GM12878 (cell line): ENCODE data around the gene PDGFA. TPM values are rescaled to one million over a fixed set of nuclear protein-coding genes. Genes with fewer than 3 reads are reported as not detected.

Experiments
- ATF3 ChIP-seq: IDR thresholded peaks from 2 replicates; pipeline ENCODE4 v1.6.1; 2011; ENCODE audit warnings: low read depth, mild to moderate bottlenecking, low read length, moderate library complexity, borderline replicate concordance; ENCODE audit errors: extremely low read depth
- BACH1 ChIP-seq: fragments of 450-650 bp; IDR thresholded peaks from 2 replicates; pipeline ENCODE4 v1.6.1; 2017; ENCODE audit warnings: mild to moderate bottlenecking, borderline replicate concordance
- BRCA1 ChIP-seq: IDR thresholded peaks from 2 replicates; pipeline ENCODE4 v1.6.1; 2011; ENCODE audit warnings: low read depth, low read length, improper control_type of control experiment
- CBX3 ChIP-seq: fragments of 200-600 bp; sonication (generic); IDR thresholded peaks from 2 replicates; pipeline ENCODE4 v1.6.1; 2016; ENCODE audit warnings: low read depth, borderline replicate concordance
- CEBPB ChIP-seq, 2 experiments: fragments of 150-350 bp in 1 of 2; IDR thresholded peaks; 2 replicates each; pipeline ENCODE4 v1.6.1; 2012 to 2014; ENCODE audit warnings: low read depth in 2 of 2, low read length in 2 of 2, borderline replicate concordance in 1 of 2, inconsistent platforms in 1 of 2
- EGR1 ChIP-seq, 2 experiments: IDR thresholded peaks; 1 replicate in 1 of 2; 2 replicates in 1 of 2; pipeline ENCODE4 v1.6.1; 2011 to 2012; ENCODE audit warnings: low read depth in 2 of 2, low read length in 2 of 2, borderline replicate concordance in 1 of 2, mild to moderate bottlenecking in 1 of 2, moderate library complexity in 1 of 2
- EP300 ChIP-seq, 2 experiments: fragments of 150-350 bp in 1 of 2; IDR thresholded peaks; 2 replicates each; pipeline ENCODE4 v1.6.1; 2011 to 2012; ENCODE audit warnings: low read depth in 2 of 2, low read length in 2 of 2, borderline replicate concordance in 1 of 2, improper control_type of control experiment in 1 of 2, inconsistent platforms in 1 of 2; ENCODE audit not compliant: control insufficient read depth in 1 of 2
- FOXK2 ChIP-seq: fragments of 450-650 bp; IDR thresholded peaks from 2 replicates; pipeline ENCODE4 v1.6.1; 2017; ENCODE audit warnings: mild to moderate bottlenecking, moderate library complexity
- FOXM1 ChIP-seq: IDR thresholded peaks from 2 replicates; pipeline ENCODE4 v1.6.1; 2012; ENCODE audit warnings: low read depth, mild to moderate bottlenecking, inconsistent platforms, low read length, moderate library complexity
- IRF5 ChIP-seq: fragments of 450-650 bp; IDR thresholded peaks from 2 replicates; pipeline ENCODE4 v1.6.1; 2017; ENCODE audit warnings: borderline replicate concordance
- KLF5 ChIP-seq: fragments of 450-650 bp; IDR thresholded peaks from 2 replicates; pipeline ENCODE4 v1.6.1; 2014; ENCODE audit warnings: mild to moderate bottlenecking; ENCODE audit not compliant: partially characterized antibody
- MEF2A ChIP-seq: IDR thresholded peaks from 2 replicates; pipeline ENCODE4 v1.6.1; 2011; ENCODE audit warnings: low read depth, mild to moderate bottlenecking, low read length, moderate library complexity; ENCODE audit not compliant: insufficient read depth
- MYC ChIP-seq: IDR thresholded peaks from 2 replicates; pipeline ENCODE4 v1.6.1; 2011; ENCODE audit warnings: mild to moderate bottlenecking, low read length, moderate library complexity, inconsistent platforms; ENCODE audit not compliant: insufficient read depth, insufficient replicate concordance, insufficient read length, severe bottlenecking
- PAX8 ChIP-seq: fragments of 450-650 bp; IDR thresholded peaks from 2 replicates; pipeline ENCODE4 v1.6.1; 2017; ENCODE audit warnings: mild to moderate bottlenecking, moderate library complexity
- PKNOX1 ChIP-seq: fragments of 450-650 bp; IDR thresholded peaks from 2 replicates; pipeline ENCODE4 v1.6.1; 2016; ENCODE audit warnings: mild to moderate bottlenecking
- POLR2A ChIP-seq: IDR thresholded peaks from 2 replicates; pipeline ENCODE4 v1.6.1; 2011; ENCODE audit warnings: low read depth, mild to moderate bottlenecking, low read length
- SP1 ChIP-seq: IDR thresholded peaks from one replicate; pipeline ENCODE4 v1.6.1; 2011; ENCODE audit warnings: low read depth, low read length
- TAF1 ChIP-seq: IDR thresholded peaks from 2 replicates; pipeline ENCODE4 v1.6.1; 2011; ENCODE audit warnings: mild to moderate bottlenecking, low read depth, low read length, borderline replicate concordance
- WRNIP1 ChIP-seq: IDR thresholded peaks from 2 replicates; pipeline ENCODE4 v1.6.1; 2011; ENCODE audit warnings: low read depth, low read length, improper control_type of control experiment, borderline replicate concordance
- ZBTB11 ChIP-seq: fragments of 450-650 bp; formaldehyde crosslinking; IDR thresholded peaks from 2 replicates; pipeline ENCODE4 v1.5.0; 2022; ENCODE audit warnings: mild to moderate bottlenecking, missing genetic modification characterization
- ZBTB33 ChIP-seq: fragments of 450-650 bp; IDR thresholded peaks from 2 replicates; pipeline ENCODE4 v1.6.1; 2017; ENCODE audit warnings: mild to moderate bottlenecking
- ZNF24 ChIP-seq: fragments of 450-650 bp; IDR thresholded peaks from 2 replicates; pipeline ENCODE4 v1.6.1; 2017; ENCODE audit warnings: antibody characterized with exemption, mild to moderate bottlenecking
- polyA plus RNA-seq, 11 experiments: library from polyadenylated mRNA; depleted of rRNA in 4 of 11; unstranded in 6 of 11; stranded (reverse) in 5 of 11; fragments of >200 nt; fragmentation: Nextera tagmentation in 4 of 11; fragmentation: Illumina TruSeq in 1 of 11; extraction: Ambion mirVana in 4 of 11; extraction: Trizol in 1 of 11; gene quantifications; 1 replicate in 1 of 11; 2 replicates in 10 of 11; pipeline versions ENCODE4 v1.2.1 to v1.2.3, GENCODE V29; 2011 to 2016; ENCODE audit warnings: inconsistent platforms in 2 of 11, missing spikeins in 2 of 11, low read depth in 1 of 11
- total RNA-seq, 4 experiments: library from RNA; depleted of rRNA in 3 of 4; stranded (reverse); fragments of >200 nt in 3 of 4; fragmentation: Illumina TruSeq in 1 of 4; extraction: Trizol in 1 of 4; gene quantifications; 2 replicates each; pipeline versions ENCODE4 v1.2.1 to v1.2.3, GENCODE V29; 2013 to 2021

PDGFA gene
- total and polyA plus RNA-seq, 10 of the 15 experiments (the other 5 are each of a cell fraction or from before 2014, with no cell fraction given), result 2.5 to 10.0 (median 5.6) TPM

- TF ChIP-seq BACH1, result peak; percentile 53; the same call in 1 of the 2 replicates
- no peak for TF ChIP-seq WRNIP1
- TF ChIP-seq PKNOX1, result no peak
- no peak for TF ChIP-seq ZBTB11 (CRISPR knock-in tag)
- no peak for TF ChIP-seq BRCA1
- no peak for TF ChIP-seq CEBPB (IDR thresholded peaks at IDR 0.05; ENCODE audit: borderline replicate concordance in 1 of 2, low read depth in 2 of 2, low read length in 2 of 2)
- no peak for TF ChIP-seq PAX8
- TF ChIP-seq FOXK2, result no peak
- no peak for TF ChIP-seq IRF5
- no peak for TF ChIP-seq SP1
- TF ChIP-seq KLF5, result no peak
- no peak for TF ChIP-seq TAF1
- TF ChIP-seq EP300 (IDR thresholded peaks at IDR 0.05; ENCODE audit: borderline replicate concordance in 1 of 2, control insufficient read depth in 1 of 2, low read depth in 2 of 2, low read length in 2 of 2), result no peak
- no peak for TF ChIP-seq FOXM1
- no peak for TF ChIP-seq CBX3
- TF ChIP-seq POLR2A, result no peak
- no peak for TF ChIP-seq MYC
- TF ChIP-seq MEF2A, result no peak
- peak in 1 of 2 experiments; percentile 53; a peak in 1 of 3 replicates for TF ChIP-seq EGR1 (IDR thresholded peaks at IDR 0.05; ENCODE audit: borderline replicate concordance in 1 of 2, low read depth in 2 of 2, low read length in 2 of 2)
- no peak for TF ChIP-seq ATF3
- no peak for TF ChIP-seq ZNF24
- TF ChIP-seq ZBTB33, result no peak
Observed at GRCh38 chr7:520503-521161, 986 bp upstream of the PDGFA start (continued).
